Left forelimb (tissue), 1 donor: ENCODE data around the gene SMG1.
"Not testable (repeated sequence)": the region's sequence is repeated elsewhere in the genome, so short reads cannot be mapped to it uniquely, and the experiment has no call there.

Source experiments
- DNase-seq: peaks from one replicate; pipeline ENCODE4 v3.0.0-alpha.2; 2018; ENCODE audit warnings: low spot score

SMG1 gene

DNA sequence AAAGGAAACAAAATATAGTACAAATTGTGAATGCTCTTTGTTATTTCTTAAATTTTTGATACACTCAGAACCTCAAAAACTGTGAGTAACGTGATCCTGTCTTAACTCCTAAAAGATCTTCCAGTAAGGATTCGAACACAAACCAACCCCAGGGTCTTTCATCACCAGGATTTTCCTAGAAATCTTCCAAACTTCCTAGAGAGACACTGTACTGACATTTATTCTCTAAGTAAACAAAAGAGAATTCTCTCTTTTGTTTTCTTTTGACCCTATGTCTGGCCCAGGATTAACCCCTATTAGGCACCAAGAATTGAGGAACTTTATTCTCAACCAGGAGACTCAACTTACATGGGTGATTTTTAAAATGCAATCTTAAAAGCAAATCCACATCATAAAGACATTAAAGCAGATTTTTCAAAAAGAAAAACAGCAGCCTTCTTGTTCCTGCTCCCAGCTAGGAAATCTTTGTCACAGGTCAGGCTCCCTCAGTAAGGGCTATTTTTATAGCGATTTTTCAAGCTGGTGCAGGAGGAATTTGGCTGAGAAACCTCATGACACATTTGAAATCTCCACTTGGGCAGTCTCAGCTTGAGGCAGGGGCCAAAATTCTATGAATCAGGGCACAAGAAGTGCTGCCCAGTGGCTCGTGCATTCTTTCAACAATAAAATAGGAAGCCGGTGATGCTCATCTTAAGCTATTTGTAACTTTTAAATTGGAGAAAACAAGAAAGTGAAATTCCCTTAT, 6.2 kb upstream of the SMG1 start:
- DNase-seq, result no peak

DNA sequence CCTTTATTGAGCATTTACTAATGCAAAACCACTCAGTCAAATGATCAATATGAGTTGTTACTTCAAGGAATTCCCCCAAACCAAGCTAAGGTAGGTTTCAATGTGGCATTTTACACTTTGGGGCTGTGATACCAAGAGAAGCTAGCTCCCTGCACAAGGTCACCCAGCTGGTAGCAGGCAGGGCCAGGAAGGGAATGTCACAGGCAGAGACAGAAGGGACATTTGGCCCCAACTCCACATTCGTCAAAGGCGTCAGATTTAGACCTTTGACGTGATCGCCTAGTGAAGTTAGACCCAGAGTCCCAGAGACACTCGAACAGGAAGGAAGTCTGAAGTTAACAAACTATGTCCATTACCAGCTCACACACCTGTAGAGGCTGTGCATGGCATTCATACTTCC, 5.5 kb upstream of the SMG1 start:
- no peak for DNase-seq

DNA sequence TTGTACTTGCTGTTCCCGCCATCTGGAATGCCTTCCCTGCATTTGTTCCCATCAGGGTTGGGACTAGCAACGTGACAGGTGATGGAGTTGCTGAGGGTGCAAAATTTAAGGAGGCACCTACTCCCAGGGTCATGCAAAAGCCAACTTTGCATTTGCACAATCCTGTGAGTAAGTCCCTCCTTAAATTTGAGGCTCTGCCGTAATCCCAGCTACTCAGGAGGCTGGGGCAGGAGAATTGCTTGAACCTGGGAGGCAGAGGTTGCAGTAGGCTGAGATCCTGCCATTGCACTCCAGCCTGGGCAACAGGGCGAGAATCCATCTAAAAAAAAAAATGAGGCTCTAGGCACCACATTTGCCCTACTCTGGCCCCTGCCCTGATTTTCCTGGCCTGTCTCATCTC, 3.9 kb upstream of the SMG1 start:
- not testable (repeated sequence) for DNase-seq

DNA sequence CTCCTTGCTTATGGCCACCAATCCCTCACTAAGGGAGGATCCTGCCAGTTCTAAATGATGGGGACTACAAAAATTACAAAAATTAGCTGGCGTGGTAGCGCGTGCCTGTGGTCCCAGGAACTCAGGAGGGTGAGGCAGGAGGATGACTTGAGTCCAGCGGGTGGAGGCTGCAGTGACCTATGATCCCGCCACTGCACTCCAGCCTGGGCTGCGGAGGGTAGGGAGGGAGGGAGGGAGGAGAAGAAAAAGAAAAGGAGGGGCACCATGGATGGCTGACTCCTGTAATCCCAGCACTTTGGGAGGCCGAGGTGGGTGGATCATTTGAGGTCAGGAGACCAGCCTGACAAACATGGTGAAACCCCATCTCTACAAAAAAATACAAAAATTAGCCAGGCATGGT, 1.9 kb upstream of the SMG1 start:
- not testable (repeated sequence) for DNase-seq

DNA sequence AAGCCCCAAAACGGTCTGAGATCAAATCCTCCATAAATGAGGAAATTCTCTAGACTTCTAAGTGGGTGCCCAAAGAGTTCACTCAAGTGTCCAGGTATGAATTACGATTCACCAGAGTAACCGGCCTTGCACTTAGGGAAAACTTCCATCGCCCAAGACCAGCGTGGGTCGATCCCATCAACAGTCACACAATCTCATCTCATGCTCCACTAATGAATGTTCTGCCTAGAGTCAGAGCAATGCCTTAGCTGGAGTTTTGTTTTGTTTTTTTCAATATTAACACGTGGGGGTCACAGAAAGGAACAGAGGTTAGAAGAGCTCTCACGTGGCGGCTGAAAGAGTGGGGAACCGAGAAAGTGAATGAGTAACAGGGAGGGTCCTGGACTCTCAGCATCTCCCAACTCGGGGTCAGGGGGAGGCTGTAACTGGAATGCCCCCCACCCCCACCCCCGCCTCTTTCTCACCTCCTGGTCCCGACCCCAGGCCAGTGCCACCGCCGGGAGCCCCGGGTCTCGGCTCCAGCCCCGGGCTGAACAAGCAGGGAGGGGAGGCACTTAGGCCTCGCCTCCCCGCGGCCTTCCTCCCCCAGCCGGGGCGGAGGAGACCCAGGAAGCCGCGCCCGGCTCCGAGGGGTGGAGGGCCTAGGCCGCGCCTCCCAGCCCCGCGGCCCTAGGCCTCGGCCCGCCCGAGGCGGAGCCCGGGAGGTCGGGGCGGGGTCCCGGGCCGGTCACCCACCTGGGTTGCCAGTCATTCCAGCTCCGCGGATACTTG, 808 bp downstream of the SMG1 start:
- peak; percentile 68 for DNase-seq

DNA sequence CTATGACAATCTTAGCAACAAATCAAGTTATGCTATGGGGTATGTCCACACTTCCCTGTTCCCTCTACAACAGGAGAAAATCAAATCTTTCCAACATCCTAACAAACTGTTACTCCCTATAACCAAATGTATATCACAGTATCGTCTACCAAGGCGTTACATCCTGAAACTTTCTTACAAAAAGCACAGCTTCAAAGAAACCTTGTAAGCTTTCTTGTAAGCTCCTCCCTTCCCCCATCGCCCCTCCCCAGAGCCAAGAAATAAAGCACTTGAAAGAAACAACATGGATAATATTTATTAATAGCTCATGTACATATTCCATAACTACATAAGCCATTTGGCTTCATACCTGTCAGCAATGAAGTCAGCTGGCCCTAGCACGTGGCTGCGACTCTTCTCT, 2.3 kb downstream of the SMG1 start:
- not testable (repeated sequence) for DNase-seq

DNA sequence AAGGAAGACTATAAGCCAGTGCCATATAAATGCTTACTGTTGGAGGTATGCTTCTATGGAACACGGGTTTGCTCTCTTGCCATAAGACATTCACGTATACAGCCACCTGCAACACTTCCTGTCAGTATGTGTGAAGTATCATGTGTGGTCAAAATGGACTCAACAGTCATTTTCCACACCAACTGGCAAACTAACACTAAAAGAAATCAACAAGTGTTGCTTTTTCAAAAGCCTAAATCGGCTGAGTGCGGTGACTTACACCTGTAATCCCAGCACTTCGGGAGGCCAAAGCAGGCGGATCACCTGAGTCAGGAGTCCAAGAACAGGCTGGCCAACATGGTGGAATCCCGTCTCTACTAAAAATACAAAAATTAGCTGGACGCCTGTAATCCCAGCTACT, 3.1 kb downstream of the SMG1 start:
- not testable (repeated sequence) for DNase-seq

DNA sequence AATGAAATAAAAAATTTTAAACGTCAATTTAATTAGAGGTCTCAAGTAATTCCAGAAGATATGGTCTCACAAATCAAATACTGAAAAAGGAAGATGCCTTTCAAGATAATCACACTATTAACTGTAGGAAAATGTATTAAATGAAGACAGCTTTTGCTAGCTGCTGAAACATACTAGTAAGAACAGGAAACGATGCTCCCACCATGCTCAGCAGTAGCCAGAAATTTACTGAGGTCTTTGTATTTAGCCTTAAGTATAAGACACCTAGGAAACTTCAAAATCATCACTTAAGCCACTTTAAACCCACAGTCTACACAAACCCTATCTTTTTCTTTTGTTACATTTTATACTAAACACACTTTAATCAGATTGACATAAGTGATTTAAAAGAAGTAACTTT, 16.6 kb downstream of the SMG1 start:
- DNase-seq, result not testable (repeated sequence)

DNA sequence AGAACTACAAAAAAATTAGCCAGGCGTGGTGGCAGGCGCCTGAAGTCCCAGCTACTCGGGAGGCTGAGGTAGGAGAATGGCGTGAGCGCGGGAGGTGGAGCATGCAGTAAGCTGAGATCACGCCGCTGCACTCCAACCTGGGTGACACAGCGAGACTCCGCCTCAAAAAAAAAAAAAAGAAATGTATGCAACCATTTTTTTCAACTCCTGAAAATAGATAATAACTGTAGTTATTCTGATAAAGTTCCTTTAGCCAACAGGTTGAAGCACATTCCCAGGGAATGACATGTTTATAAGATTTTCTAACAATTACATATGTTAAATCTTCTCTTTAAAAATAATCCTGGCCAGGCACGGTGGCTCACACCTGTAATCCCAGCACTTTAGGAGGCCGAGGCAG, 17.5 kb downstream of the SMG1 start:
- DNase-seq, result not testable (repeated sequence)

DNA sequence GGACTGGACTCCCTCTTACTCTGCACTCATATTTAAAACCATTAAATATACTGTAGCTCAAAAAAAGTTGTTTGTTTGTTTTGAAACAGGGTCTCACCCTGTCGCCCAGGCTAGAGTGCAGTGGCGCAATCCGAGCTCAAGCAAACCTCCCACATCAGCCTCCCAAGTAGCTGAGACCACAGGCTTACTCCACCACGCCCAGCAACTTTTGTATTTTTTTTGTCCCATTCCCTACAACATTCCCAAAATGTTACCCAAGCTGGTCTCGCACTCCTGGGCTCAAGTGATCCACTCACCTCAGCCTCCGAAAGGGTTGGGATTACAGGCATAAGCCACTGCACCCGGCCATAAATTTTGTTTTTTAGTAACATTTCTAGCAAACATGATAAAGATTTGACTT, 23.4 kb downstream of the SMG1 start:
- DNase-seq, result not testable (repeated sequence)

DNA sequence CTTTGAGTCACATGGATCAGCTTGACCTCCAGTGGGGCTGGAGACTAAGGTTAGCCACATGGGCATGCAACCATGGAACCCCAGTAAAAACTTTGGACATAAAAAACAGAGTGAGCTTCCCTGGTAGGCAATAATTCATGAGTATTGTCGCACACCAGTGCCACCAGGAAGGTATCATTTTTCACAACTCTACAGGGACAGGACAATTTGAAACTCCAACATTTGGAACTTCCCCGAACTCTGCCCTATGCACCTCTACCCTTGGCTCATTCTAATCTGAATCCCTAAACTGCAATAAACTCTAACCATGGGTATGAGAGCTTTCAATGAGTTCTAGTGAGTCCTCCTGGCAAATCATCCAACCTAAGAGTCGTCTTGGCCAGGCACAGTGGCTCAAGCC, 24.2 kb downstream of the SMG1 start:
- not testable (repeated sequence) for DNase-seq

DNA sequence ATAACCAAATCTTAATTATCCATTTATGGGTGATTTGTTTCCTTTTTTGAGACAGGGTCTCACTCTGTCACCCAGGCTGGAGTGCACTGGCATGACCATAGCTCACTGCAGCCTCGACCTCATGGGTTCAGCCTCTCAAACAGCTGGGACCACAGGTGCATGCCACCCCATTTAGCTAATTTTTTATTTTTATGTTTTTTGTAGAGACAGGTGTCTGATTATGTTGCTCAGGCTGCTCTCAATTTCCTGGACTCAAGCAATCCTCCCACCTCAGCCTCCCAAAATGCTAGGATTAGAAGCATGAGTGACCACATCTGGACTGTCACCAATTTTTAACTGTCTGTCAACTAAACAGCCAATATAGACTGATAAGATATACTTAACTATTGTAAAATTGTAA, 25.0 kb downstream of the SMG1 start:
- not testable (repeated sequence) for DNase-seq

DNA sequence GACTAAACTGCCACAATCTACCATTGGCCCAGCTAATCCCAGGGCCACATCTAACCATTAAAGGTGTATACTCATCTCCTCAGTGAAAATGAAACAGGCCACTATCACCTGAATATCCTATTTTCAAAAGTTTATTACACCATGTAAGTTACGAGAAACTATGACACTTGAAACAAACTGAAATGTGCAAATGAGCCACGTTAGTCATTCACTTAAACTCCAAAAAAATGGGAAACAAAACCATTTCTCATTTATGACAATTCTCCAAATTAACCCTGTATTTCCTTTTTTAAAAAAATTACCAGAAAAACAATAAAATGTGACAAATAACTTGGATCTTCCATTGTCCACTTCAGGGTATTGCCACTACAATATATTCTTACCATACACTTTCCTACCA, 41.8 kb downstream of the SMG1 start:
- not testable (repeated sequence) for DNase-seq

DNA sequence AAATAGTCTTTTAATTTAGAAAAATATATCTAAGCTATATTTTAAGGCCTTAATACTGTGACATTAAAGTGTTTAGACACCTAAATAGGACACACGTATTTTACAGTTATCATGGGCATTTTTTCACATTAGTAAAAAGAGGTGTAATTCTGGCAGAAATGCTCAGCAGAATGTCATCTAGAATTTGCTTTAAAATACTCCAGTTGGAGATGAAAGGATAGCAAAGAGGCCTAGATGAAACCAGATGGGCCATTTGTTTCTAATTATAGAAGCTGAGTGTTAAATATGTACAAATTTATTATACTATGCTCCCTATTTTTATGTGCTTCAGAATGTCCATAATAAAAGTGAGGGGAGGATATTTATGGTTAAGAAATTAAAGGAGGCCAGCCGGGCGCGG, 48.5 kb downstream of the SMG1 start:
- not testable (repeated sequence) for DNase-seq

DNA sequence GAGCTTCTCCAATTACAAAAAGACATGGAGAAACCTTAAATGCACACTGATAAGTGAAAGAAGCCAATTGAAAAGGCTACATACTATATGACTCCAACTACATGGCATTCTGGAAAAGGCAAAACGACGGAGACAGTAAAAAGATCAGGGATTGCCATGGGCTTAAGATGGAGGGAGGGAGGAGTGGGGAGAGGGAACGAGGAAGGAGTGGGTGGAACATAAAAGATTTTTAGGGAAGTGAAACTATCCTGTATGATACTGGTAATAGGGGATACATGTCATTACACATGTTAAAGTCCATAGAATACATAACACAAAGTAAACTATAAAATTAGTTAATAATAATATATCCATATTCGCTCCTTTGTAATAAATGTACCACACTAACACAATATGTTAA, 48.9 kb downstream of the SMG1 start:
- DNase-seq, result not testable (repeated sequence)

DNA sequence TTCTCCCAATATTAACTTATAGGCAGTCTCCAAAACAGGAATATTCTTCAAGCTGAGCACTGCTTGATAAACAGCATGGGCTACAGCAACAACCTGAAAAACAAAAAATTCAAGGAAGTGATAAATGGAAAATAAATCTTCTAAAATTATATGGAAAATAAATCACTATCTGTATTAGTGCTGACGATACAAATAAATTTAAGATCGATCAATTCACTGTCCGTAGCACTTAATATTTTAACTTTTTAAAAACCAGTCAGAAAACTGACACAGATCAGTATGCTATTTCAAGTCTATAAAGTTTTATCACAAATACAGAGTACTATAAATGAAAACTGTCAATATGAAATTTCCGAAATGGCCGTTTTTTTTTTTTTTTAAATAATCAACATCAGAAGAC, 49.9 kb downstream of the SMG1 start:
- DNase-seq, result not testable (repeated sequence)

DNA sequence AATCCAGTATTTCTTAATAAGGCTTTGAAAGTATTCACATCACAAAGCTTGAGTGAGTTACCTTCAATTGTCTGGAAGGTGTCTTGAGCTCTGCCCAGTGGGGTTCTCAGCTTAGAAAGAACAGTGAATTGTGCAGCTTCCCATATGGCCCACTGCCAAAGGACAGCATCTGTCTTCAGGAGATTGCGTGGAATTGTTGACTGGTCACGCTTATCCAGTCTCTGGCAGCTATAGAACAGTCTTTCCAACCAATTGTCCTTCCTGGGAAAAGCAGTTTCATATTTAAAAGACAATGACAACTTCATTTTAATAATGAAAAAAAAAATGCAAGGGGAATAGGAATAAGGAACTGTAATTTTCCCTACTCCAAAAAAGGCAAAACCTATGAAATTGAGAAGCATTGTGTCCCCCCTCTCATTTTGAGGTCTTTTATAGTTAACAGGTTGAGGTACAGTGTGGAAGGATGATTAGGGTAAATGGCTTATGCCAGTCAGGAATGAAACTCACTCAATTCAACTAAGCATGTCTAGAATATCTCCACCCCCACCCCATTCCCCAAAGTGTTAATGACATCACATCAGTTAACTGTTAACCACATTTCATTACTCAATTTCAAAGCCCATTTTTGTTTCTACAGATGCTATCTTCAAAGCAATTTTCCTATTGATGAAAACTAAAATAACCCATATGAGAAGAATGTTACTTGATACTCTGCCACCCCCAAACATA, 57.0 kb downstream of the SMG1 start:
- not testable (repeated sequence) for DNase-seq

DNA sequence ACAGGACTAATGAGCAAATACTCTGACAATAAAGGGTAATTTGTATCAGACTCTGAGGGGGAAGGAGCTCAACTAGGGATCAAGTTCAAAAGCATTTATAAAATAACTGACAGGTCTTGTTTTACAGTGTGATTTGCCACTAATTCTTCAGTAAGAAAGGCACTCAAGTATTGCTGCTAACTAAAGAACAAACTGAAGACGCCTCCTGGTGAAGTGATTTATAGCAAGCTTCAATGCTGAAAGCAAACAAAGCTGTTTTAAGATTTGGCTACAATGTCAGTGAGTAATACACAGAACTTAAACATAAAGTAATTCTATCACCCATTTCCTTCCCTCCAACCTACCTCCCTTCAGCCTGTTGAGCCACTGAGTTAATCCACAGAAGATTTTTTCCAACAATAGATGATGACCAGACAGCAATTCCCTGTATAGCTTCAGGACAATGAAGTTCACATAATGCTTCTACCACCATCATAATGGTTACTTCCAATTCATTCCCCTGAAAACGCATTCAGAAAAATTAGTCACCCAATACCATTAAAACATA, 59.9 kb downstream of the SMG1 start:
- not testable (repeated sequence) for DNase-seq

DNA sequence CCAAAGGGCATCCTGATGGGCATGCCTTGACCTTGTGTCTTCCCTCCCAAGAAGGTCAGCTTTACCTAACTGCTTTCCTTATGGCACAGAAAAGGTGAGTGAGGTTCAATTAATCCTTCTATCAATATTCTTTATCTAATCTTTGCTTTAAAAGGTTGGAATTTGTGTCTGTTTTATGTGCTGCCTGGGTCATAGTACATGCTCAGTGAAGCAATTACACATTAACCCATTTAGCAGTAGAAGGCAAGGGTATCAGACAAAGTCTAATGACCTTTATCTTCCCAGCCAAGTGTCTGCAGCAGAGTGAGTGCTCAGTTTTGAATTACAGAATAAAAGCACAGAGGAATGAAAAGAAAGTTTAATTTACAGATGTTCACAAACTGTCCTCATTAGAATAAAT, 63.3 kb downstream of the SMG1 start:
- not testable (repeated sequence) for DNase-seq

DNA sequence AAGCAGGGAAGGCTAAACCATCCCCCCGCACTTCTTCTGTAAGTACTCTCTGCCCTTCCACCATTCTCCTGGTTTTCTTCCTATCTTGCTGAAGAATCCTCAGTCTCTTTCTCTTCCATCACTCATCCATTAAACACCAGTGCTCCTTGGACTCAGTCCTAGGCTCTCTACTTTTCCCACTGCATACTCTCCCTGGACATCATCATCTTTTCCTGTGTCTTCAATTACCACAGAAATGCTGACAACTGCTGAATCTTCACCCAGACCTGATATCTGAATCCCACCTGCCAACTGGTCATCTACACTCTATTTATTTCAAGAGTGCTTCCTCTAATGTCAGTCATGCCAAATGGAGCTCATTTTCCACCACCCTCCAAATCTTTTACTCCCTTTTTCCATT, 71.0 kb downstream of the SMG1 start:
- no peak for DNase-seq

DNA sequence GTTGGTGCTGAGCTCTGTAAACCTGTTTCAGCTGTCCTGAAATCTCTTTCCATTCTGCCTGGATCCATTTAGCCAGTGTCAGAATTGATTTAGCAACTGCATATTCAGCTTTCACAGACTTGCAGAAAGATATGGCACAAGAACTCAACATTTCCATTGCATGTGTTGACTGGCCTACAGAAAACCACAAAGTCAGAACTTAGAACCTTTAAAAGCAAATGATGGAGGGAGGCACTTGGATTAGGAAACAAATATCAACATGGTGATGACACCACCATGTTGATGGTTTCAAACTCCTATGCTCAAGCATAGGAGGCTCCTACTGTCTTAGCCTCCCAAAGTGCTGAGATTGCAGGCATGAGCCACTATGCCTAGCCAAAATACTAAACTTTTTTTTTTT, 72.5 kb downstream of the SMG1 start:
- no peak for DNase-seq

DNA sequence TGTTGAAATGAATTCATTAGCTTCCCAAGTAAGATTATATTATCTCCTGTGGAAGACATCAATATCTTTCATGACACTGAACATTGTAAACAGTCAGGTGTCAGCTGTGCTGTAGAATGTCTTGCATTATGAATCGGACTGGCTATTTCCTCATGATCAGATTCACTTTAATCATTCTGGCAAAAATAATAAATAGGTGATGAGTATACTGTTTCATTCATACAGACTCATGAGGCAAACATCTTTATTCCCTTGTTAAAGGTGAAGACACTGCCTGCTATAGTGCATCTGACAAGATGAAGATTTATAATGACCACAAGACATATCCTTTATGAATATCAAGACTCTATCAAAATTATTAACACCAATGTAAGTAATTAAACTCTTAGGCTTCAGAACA, 73.6 kb downstream of the SMG1 start:
- DNase-seq, result no peak

DNA sequence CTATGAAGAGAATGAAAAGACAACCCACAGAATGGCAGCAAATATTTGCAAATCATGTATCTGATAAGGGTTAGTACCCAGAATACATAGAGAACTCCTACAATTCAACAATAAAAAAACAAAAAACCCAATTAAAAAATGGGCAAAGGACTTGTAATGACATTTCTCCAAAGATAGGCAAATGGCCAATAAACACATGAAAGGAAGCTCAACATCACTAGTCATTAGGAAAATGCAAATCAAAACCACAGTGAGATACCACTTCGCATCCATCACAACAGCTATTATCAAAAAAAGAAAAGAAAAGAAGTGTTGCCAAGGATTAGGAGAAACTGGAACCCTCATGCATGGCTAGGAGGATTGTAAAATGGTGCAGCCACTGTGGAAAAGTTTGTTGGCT, 79.8 kb downstream of the SMG1 start:
- no peak for DNase-seq
